Endothelial cell of umbilical vein (primary cell): ENCODE results near the gene PTGER4.

Experiments used
- CTCF ChIP-seq, 2 donors: IDR thresholded peaks; 1 replicate in 1 of 2; 2 replicates in 1 of 2; pipeline ENCODE4 v1.5.1; 2011; ENCODE audit warnings: low read length in 2 of 2, mild to moderate bottlenecking in 2 of 2, moderate library complexity in 2 of 2, control low read depth in 1 of 2, inconsistent platforms in 1 of 2, low read depth in 1 of 2; ENCODE audit not compliant: insufficient read depth in 1 of 2; ENCODE audit errors: extremely low read depth in 1 of 2
- EZH2 ChIP-seq: IDR thresholded peaks from 2 replicates; pipeline ENCODE4 v1.6.1; 2012; ENCODE audit warnings: borderline replicate concordance, low read depth, mild to moderate bottlenecking, moderate library complexity, low read length, inconsistent platforms; ENCODE audit not compliant: severe bottlenecking
- JUN ChIP-seq: IDR thresholded peaks from 2 replicates; pipeline ENCODE4 v1.6.1; 2011; ENCODE audit warnings: borderline replicate concordance, low read depth; ENCODE audit not compliant: insufficient read length, insufficient read depth
- POLR2A ChIP-seq: IDR thresholded peaks from 2 replicates; pipeline ENCODE4 v1.6.1; 2012; ENCODE audit warnings: low read depth, mild to moderate bottlenecking, control low read depth, low read length
- POLR2AphosphoS5 ChIP-seq: IDR thresholded peaks from 2 replicates; pipeline ENCODE4 v1.6.1; 2012; ENCODE audit warnings: low read depth, mild to moderate bottlenecking, control low read depth, low read length, moderate library complexity; ENCODE audit not compliant: insufficient read depth
- TF ChIP-seq, protein P1 (sequence below): IDR thresholded peaks from 2 replicates; pipeline ENCODE4 v1.6.1; 2011; ENCODE audit not compliant: insufficient read depth, insufficient read length

- TF ChIP-seq CTCF (IDR thresholded peaks at IDR 0.05; ENCODE audit: extremely low read depth in 1 of 2, insufficient read depth in 1 of 2, low read depth in 1 of 2, low read length in 2 of 2) (no peak), POLR2A (no peak), JUN (no peak), POLR2AphosphoS5 (no peak), EZH2 (no peak)
- TF ChIP-seq, protein P1, sequence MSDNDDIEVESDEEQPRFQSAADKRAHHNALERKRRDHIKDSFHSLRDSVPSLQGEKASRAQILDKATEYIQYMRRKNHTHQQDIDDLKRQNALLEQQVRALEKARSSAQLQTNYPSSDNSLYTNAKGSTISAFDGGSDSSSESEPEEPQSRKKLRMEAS, result no peak
Measured at GRCh38 chr5:40678026-40678425, 1.7 kb upstream of the PTGER4 start.
